Renal pelvis (tissue), 12 donors: ENCODE data around the gene ITPKB. TPM values are rescaled to one million over a fixed set of nuclear protein-coding genes. Genes with fewer than 3 reads are reported as not detected.
"Not testable (repeated sequence)": the region's sequence is repeated elsewhere in the genome, so short reads cannot be mapped to it uniquely, and the experiment has no call there.

Experiments used
- DNase-seq: peaks from one replicate; pipeline ENCODE4 v3.0.0-alpha.2; 2013
- long read RNA-seq, 16 experiments: transcript quantifications; one replicate each; lab custom pipeline, GENCODE V29; 2026
- polyA plus RNA-seq, 3 donors: library from polyadenylated mRNA; unstranded; fragments of 120-200 nt; gene quantifications; one replicate each; pipeline ENCODE4 v1.2.1, GENCODE V29; 2013; ENCODE audit not compliant: insufficient read length in 3 of 3

The ITPKB gene
- 10 to 100 TPM; 23.8 to 25.5 (median 25.0) TPM for polyA plus RNA-seq
- long read RNA-seq, donor 1, full-length matches to known transcripts: 3 of 8 reads
- long read RNA-seq, donor 1, partial matches to known transcripts: 5 of 8 reads
- long read RNA-seq, donor 1, other reads (novel, unspliced or antisense): 0 of 8 reads
- long read RNA-seq, donor 2, full-length matches to known transcripts: 5 of 5 reads
- long read RNA-seq, donor 2, partial matches to known transcripts: 0 of 5 reads
- long read RNA-seq, donor 2, other reads (novel, unspliced or antisense): 0 of 5 reads
- long read RNA-seq, donor 3, full-length matches to known transcripts: 3 of 3 reads
- long read RNA-seq, donor 3, partial matches to known transcripts: 0 of 3 reads
- long read RNA-seq, donor 3, other reads (novel, unspliced or antisense): 0 of 3 reads
- long read RNA-seq, donor 4, full-length matches to known transcripts: 4 of 4 reads
- long read RNA-seq, donor 4, partial matches to known transcripts: 0 of 4 reads
- long read RNA-seq, donor 4, other reads (novel, unspliced or antisense): 0 of 4 reads
- long read RNA-seq, donor 5, full-length matches to known transcripts: 1 of 10 reads
- long read RNA-seq, donor 5, partial matches to known transcripts: 9 of 10 reads
- long read RNA-seq, donor 5, other reads (novel, unspliced or antisense): 0 of 10 reads
- long read RNA-seq, donor 6, full-length matches to known transcripts: 1 of 10 reads
- long read RNA-seq, donor 6, partial matches to known transcripts: 9 of 10 reads
- long read RNA-seq, donor 6, other reads (novel, unspliced or antisense): 0 of 10 reads
- long read RNA-seq, donor 7, full-length matches to known transcripts: 9 of 19 reads
- long read RNA-seq, donor 7, partial matches to known transcripts: 10 of 19 reads
- long read RNA-seq, donor 7, other reads (novel, unspliced or antisense): 0 of 19 reads
- long read RNA-seq, donor 8, partial matches to known transcripts: 5 of 5 reads
- long read RNA-seq, donor 8, other reads (novel, unspliced or antisense): 0 of 5 reads
- long read RNA-seq, donor 9, full-length matches to known transcripts: 6 of 13 reads
- long read RNA-seq, donor 9, partial matches to known transcripts: 7 of 13 reads
- long read RNA-seq, donor 9, other reads (novel, unspliced or antisense): 0 of 13 reads
- long read RNA-seq, donor 10, full-length matches to known transcripts: 3 of 8 reads
- long read RNA-seq, donor 10, partial matches to known transcripts: 5 of 8 reads
- long read RNA-seq, donor 10, other reads (novel, unspliced or antisense): 0 of 8 reads
- long read RNA-seq, donor 11, full-length matches to known transcripts: 2 of 10 reads
- long read RNA-seq, donor 11, partial matches to known transcripts: 8 of 10 reads
- long read RNA-seq, donor 11, other reads (novel, unspliced or antisense): 0 of 10 reads
- long read RNA-seq, donor 12, full-length matches to known transcripts: 2 of 11 reads
- long read RNA-seq, donor 12, partial matches to known transcripts: 9 of 11 reads
- long read RNA-seq, donor 12, other reads (novel, unspliced or antisense): 0 of 11 reads
- long read RNA-seq, donor 13, full-length matches to known transcripts: 2 of 2 reads
- long read RNA-seq, donor 13, partial matches to known transcripts: 0 of 2 reads
- long read RNA-seq, donor 13, other reads (novel, unspliced or antisense): 0 of 2 reads
- long read RNA-seq, donor 14: 0 reads
- long read RNA-seq, donor 15, full-length matches to known transcripts: 2 of 9 reads
- long read RNA-seq, donor 15, partial matches to known transcripts: 7 of 9 reads
- long read RNA-seq, donor 15, other reads (novel, unspliced or antisense): 0 of 9 reads
- long read RNA-seq, donor 16, full-length matches to known transcripts: 4 of 39 reads
- long read RNA-seq, donor 16, partial matches to known transcripts: 35 of 39 reads
- long read RNA-seq, donor 16, other reads (novel, unspliced or antisense): 0 of 39 reads

GRCh38 chr1:226738995-226739695 lies at the start of gene ITPKB:
Gene ITPKB, minus strand, starts transcription at chr1:226739282. Its CDS starts 1,824 bp downstream, at chr1:226737458.
- no peak for DNase-seq

- DNase-seq: no peak
Observed at GRCh38 chr1:226787638-226788037, 48.6 kb upstream of the ITPKB start.

GRCh38 chr1:226787071-226787470 lies 48.0 kb upstream of the ITPKB start:
- no peak for DNase-seq

- DNase-seq: no peak
Observed at GRCh38 chr1:226786550-226786949, 47.5 kb upstream of the ITPKB start.

- no peak for DNase-seq
Observed at GRCh38 chr1:226785805-226786204, 46.7 kb upstream of the ITPKB start.

GRCh38 chr1:226784081-226785049 lies 45.3 kb upstream of the ITPKB start:
- no peak for DNase-seq

GRCh38 chr1:226782845-226783601 lies 43.9 kb upstream of the ITPKB start:
- DNase-seq: no peak

- DNase-seq: no peak
Observed at GRCh38 chr1:226781937-226782609, 43.0 kb upstream of the ITPKB start.

GRCh38 chr1:226779561-226779960 lies 40.5 kb upstream of the ITPKB start:
- no peak for DNase-seq

- DNase-seq: peak; percentile 23
Observed at GRCh38 chr1:226778657-226779058, 39.6 kb upstream of the ITPKB start.

- no peak for DNase-seq
Observed at GRCh38 chr1:226776975-226777374, 37.9 kb upstream of the ITPKB start.

- no peak for DNase-seq
Observed at GRCh38 chr1:226776066-226776465, 37.0 kb upstream of the ITPKB start.

- no peak for DNase-seq
Observed at GRCh38 chr1:226772446-226773139, 33.5 kb upstream of the ITPKB start.

GRCh38 chr1:226767170-226767569 lies 28.1 kb upstream of the ITPKB start:
- DNase-seq: not testable (repeated sequence)

GRCh38 chr1:226766565-226766964 lies 27.5 kb upstream of the ITPKB start:
- no peak for DNase-seq

GRCh38 chr1:226764533-226764932 lies 25.5 kb upstream of the ITPKB start:
- DNase-seq: no peak

GRCh38 chr1:226763905-226764264 lies 24.8 kb upstream of the ITPKB start:
- no peak for DNase-seq
